ENCODE data around the gene FES. TPM values are rescaled to one million over a fixed set of nuclear protein-coding genes. Genes with fewer than 3 reads are reported as not detected.
"Not testable (repeated sequence)": the region's sequence is repeated elsewhere in the genome, so short reads cannot be mapped to it uniquely, and the experiment has no call there.

The FES gene
- total RNA-seq, 1 experiment from 2014 or later: 0.64 TPM

DNA sequence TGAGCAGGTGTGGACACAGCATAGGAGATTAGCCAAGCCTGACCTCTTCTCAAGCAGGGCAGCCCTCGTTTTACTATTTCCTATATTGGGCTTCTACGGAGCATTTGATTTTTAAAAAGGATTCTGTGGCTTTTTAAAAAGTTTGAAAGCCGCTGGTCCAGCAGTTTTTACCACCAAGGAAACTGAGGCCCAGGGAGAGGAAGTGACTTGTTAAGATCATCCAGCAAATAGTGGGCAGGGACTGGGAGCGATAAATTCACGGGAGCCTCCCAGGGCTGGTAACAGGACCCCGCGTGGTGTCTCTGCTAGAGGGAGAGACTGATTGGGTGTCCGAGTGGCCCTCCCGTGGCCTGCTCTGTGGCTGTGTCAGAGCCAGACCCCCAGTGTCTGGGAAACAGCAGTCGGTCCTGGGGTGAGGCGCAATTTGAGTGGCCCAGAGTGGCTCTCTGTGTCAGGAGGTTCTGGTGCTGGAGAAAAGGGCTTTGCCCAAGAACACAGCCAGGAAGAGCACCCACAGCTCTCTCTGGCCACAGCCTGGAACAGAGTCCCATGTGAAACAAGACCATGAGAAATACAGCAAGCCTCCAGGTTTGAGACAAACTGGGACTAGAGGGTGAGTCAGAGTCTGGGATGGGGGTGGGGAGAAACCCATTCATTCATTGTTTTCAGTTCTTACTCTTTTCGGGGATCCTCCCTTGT is 11.7 kb upstream of the FES start:
- in situ Hi-C loops (cut with HindIII; ENCODE audit: low sequenced_read_pairs): no loop called here
- DNase-seq (ENCODE audit: low spot score): no peak

DNA sequence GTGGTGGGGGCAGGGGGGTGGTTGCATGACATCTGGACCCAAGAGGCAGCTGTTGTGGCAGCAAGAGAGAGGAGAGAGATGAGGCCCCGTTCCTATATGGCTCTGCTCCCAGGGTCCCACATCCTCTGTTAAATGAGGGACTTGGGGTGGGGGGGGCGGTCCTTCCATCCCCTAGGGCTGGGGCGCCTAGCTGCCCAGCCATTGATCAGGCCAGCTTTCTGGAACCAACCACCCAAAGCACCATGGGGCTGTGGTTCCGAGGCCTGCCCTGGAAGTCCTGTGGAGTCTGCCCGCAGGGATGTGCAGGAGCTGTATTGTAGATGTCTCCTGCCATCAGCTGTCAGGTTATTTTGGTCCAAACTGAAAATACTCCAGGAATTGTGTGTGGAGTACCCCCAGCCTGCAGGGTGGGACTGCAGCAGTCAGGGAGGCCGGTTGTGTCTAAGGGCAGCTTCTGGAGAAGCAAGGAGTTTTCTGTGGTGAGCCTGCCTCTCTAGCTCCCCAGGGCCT is 10.8 kb upstream of the FES start:
- in situ Hi-C loops (cut with HindIII; ENCODE audit: low sequenced_read_pairs): no loop called here
- DNase-seq (ENCODE audit: low spot score): no peak

DNA sequence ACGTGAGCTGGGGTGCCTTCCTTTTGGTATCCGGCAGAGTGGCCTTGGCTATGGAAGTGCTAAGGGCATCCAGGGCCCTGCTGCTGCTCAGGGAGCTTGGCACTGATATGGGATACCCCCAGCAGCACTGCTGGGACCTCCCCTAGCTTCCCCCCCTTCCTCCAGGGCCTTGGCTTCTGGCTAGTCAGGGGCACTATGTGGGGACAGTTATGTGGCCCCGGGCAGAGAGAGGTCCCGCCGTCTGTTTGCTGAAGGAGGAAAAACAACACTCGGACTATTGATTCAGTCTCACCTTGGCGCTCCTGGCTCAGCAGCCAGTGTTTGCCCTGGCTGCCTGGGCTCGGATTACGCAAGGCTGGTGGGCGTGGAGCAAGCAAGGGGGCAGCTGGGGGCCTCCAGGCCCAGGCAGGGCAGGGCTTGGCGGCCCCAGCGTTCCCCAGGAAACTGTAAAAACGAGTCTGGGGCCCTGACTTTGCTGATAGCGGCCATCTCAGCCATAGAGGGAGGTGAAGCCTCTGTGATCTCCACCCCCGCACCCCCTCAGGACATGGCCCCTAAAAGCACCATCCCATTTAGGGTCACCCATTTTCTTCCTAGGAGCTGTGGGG is 10.2 kb upstream of the FES start:
- no peak for DNase-seq (ENCODE audit: low spot score)

DNA sequence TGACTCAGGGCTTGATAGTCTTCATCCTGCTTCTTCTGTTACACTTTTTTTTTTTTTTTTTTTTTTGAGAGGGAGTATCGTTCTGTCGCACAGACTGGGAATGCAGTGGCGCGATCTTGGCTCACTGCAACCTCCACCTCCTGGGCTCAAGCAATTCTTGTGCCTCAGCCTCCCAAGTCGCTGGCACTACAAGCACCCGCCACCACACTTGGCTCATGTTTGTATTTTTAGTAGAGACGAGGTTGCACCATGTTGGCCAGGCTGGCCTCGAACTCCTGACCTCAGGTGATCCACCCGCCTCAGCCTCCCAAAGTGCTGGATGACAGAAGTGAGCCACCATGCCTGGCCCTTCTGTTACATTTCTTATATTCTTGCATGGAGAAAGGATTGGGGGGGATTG is 9.3 kb upstream of the FES start:
- in situ Hi-C loops (cut with HindIII; ENCODE audit: low sequenced_read_pairs); DNase-seq (ENCODE audit: low spot score): not testable (repeated sequence)

More for the DNA sequence above, 10.2 kb upstream of the FES start:
- in situ Hi-C loops (cut with HindIII; ENCODE audit: low sequenced_read_pairs): no loop called here

DNA sequence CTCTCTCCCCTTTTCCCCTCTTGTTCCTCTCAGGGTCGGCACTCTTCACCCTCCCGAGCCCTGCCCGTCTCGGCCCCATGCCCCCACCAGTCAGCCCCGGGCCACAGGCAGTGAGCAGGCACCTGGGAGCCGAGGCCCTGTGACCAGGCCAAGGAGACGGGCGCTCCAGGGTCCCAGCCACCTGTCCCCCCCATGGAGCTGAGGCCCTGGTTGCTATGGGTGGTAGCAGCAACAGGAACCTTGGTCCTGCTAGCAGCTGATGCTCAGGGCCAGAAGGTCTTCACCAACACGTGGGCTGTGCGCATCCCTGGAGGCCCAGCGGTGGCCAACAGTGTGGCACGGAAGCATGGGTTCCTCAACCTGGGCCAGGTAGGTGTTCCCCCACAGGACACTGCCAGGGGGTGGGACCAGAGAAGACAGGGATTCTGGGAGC is 8.7 kb upstream of the FES start:
- in situ Hi-C loops (cut with HindIII; ENCODE audit: low sequenced_read_pairs): no loop called here
- no peak for DNase-seq (ENCODE audit: low spot score)

DNA sequence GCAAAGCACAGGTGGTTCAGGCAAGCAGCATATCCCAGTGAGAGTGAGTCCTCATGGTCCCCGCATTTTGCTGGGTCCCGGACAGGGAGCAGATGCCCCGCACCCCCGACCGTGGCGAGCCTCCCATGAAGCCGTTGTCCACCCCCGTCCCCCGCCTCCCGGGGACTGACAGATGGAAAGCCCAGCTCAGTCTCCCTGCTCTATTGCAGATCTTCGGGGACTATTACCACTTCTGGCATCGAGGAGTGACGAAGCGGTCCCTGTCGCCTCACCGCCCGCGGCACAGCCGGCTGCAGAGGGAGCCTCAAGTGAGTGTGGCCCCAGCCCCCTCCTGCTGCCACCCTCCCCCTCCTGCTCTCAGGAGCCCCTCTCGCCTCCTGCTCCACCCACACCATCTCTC is 8.3 kb upstream of the FES start:
- DNase-seq (ENCODE audit: low spot score): no peak
- in situ Hi-C loops (cut with HindIII; ENCODE audit: low sequenced_read_pairs): no loop called here

DNA sequence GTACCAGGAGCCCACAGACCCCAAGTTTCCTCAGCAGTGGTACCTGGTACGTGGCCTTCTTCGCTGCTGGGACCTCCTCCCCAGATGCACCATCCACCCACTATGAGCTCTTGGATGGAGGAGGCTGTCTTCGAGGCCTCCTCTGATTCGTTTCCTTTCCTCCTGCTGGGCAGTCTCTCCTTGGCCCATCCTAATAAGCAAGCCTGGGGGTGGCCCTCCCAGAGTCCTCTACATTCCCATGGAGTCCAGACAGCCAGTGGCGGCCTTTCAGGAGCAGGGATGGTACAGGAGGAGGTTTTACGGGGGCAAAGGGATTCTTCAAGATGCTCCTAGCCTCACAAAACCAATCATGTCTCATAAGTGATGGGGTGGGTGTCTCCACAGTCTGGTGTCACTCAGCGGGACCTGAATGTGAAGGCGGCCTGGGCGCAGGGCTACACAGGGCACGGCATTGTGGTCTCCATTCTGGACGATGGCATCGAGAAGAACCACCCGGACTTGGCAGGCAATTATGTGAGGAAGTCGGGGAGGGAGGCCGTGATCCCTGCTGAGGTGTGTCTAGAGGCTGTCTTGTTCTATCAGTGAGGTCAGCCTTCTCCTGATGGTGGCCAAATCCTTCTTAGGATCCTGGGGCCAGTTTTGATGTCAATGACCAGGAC is 7.7 kb upstream of the FES start:
- in situ Hi-C loops (cut with HindIII; ENCODE audit: low sequenced_read_pairs): no loop called here

DNA sequence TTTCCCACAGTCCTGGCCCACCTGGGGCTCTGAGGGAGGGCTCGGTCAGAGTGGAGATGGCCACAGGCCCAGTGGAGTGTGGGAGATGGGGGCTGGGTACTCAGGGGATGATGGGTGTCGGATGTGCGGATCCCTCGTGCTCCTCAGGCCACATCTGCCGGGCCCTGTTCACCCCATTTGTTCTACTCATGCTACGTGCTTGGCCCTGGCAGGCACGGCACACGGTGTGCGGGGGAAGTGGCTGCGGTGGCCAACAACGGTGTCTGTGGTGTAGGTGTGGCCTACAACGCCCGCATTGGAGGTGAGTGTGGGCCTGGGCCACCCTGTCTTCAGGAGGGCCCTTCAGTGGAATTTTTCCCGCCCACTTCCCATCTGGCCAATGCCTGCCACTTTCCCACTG is 7.0 kb upstream of the FES start:
- DNase-seq (ENCODE audit: low spot score): no peak
- in situ Hi-C loops (cut with HindIII; ENCODE audit: low sequenced_read_pairs): no loop called here

More for the DNA sequence above, 7.7 kb upstream of the FES start:
- no peak for DNase-seq (ENCODE audit: low spot score)

DNA sequence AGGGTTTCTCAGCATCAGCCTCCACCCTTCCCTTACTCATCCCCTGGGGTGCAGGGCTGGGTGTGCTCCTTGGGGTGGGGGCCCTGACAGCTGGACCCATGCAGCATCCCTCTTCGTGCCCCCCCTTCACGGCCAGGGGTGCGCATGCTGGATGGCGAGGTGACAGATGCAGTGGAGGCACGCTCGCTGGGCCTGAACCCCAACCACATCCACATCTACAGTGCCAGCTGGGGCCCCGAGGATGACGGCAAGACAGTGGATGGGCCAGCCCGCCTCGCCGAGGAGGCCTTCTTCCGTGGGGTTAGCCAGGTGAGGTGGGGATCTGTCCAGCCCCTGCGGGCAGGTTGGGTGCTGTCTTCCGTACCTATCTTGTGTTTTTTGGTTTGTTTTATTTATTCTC is 6.3 kb upstream of the FES start:
- in situ Hi-C loops (cut with HindIII; ENCODE audit: low sequenced_read_pairs): no loop called here

DNA sequence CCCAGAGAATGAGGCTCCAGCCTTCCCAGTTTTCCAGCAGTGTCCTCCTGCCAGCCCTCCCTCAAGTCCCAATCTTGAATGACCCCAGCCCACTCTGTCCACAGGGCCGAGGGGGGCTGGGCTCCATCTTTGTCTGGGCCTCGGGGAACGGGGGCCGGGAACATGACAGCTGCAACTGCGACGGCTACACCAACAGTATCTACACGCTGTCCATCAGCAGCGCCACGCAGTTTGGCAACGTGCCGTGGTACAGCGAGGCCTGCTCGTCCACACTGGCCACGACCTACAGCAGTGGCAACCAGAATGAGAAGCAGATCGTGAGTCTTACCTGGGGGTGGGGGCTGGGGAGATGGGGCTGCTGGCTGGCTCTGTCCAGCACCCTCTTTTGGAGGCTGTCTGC is 5.6 kb upstream of the FES start:
- in situ Hi-C loops (cut with HindIII; ENCODE audit: low sequenced_read_pairs): no loop called here
- no peak for DNase-seq (ENCODE audit: low spot score)

More for the DNA sequence above, 6.3 kb upstream of the FES start:
- no peak for DNase-seq (ENCODE audit: low spot score)

DNA sequence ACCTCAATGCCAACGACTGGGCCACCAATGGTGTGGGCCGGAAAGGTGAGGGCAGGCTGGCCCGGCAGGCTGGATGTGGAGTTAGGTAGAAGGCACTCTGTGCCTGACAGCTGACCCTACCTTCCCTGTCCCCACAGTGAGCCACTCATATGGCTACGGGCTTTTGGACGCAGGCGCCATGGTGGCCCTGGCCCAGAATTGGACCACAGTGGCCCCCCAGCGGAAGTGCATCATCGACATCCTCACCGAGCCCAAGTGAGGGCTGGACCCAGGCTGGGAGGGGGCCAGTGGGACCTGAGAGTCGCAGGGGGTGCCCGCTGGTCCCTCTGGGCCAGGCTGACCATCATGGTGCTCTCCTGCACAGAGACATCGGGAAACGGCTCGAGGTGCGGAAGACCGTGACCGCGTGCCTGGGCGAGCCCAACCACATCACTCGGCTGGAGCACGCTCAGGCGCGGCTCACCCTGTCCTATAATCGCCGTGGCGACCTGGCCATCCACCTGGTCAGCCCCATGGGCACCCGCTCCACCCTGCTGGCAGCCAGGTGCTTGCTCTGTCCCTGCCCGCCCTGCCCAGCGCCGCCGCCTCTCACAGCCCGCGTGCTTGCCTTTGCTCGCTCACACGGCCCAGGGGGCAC is 4.5 kb upstream of the FES start:
- DNase-seq (ENCODE audit: low spot score): no peak

DNA sequence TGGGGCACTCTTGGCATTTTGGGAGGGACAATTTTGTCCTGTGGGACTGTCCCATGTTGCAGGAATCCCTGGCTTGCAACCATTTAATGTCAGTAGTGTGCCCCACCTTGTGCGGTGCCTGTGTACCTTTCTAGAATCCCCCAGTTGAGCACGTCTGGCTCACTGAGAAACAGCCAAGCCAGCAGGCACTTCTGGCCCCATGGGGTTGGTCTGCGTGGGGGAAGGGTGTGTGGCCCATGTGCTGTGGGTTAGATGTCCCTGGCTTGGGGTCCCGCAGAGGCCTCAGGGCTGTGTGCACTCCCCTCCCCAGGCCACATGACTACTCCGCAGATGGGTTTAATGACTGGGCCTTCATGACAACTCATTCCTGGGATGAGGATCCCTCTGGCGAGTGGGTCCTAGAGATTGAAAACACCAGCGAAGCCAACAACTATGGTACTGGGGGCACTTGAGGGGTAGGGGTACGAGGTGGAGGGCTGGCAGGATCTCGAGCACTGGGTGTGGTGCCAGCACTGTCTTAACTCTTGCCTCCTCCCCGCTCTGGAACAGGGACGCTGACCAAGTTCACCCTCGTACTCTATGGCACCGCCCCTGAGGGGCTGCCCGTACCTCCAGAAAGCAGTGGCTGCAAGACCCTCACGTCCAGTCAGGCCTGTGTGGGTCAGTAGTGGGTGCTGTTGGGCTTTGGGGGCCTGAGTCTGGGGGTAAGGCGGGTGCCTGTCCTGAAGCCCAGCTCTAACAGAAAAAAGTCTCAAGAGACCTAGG is 3.7 kb upstream of the FES start:
- DNase-seq (ENCODE audit: low spot score): no peak
- in situ Hi-C loops (cut with HindIII; ENCODE audit: low sequenced_read_pairs): no loop called here

More for the DNA sequence above, 4.5 kb upstream of the FES start:
- in situ Hi-C loops (cut with HindIII; ENCODE audit: low sequenced_read_pairs): no loop called here

DNA sequence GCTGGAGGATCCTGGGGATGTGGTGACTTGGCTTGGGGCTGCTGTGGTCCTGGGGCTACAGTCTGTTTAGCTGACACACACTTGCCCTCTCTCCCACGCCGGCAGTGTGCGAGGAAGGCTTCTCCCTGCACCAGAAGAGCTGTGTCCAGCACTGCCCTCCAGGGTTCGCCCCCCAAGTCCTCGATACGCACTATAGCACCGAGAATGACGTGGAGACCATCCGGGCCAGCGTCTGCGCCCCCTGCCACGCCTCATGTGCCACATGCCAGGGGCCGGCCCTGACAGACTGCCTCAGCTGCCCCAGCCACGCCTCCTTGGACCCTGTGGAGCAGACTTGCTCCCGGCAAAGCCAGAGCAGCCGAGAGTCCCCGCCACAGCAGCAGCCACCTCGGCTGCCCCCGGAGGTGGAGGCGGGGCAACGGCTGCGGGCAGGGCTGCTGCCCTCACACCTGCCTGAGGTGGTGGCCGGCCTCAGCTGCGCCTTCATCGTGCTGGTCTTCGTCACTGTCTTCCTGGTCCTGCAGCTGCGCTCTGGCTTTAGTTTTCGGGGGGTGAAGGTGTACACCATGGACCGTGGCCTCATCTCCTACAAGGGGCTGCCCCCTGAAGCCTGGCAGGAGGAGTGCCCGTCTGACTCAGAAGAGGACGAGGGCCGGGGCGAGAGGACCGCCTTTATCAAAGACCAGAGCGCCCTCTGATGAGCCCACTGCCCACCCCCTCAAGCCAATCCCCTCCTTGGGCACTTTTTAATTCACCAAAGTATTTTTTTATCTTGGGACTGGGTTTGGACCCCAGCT is 2.9 kb upstream of the FES start:
- no peak for DNase-seq (ENCODE audit: low spot score)
- in situ Hi-C loops (cut with HindIII; ENCODE audit: low sequenced_read_pairs): no loop called here

DNA sequence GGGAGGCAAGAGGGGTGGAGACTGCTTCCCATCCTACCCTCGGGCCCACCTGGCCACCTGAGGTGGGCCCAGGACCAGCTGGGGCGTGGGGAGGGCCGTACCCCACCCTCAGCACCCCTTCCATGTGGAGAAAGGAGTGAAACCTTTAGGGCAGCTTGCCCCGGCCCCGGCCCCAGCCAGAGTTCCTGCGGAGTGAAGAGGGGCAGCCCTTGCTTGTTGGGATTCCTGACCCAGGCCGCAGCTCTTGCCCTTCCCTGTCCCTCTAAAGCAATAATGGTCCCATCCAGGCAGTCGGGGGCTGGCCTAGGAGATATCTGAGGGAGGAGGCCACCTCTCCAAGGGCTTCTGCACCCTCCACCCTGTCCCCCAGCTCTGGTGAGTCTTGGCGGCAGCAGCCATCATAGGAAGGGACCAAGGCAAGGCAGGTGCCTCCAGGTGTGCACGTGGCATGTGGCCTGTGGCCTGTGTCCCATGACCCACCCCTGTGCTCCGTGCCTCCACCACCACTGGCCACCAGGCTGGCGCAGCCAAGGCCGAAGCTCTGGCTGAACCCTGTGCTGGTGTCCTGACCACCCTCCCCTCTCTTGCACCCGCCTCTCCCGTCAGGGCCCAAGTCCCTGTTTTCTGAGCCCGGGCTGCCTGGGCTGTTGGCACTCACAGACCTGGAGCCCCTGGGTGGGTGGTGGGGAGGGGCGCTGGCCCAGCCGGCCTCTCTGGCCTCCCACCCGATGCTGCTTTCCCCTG is 2.2 kb upstream of the FES start:
- no peak for DNase-seq (ENCODE audit: low spot score)
- in situ Hi-C loops (cut with HindIII; ENCODE audit: low sequenced_read_pairs): no loop called here

DNA sequence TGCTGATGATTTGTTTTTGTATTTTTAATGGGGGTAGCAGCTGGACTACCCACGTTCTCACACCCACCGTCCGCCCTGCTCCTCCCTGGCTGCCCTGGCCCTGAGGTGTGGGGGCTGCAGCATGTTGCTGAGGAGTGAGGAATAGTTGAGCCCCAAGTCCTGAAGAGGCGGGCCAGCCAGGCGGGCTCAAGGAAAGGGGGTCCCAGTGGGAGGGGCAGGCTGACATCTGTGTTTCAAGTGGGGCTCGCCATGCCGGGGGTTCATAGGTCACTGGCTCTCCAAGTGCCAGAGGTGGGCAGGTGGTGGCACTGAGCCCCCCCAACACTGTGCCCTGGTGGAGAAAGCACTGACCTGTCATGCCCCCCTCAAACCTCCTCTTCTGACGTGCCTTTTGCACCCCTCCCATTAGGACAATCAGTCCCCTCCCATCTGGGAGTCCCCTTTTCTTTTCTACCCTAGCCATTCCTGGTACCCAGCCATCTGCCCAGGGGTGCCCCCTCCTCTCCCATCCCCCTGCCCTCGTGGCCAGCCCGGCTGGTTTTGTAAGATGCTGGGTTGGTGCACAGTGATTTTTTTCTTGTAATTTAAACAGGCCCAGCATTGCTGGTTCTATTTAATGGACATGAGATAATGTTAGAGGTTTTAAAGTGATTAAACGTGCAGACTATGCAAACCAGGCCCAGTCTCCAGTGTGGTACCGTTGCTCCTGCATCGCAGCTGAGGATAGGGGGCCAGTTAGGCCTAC is 1.4 kb upstream of the FES start:
- DNase-seq (ENCODE audit: low spot score): no peak
- in situ Hi-C loops (cut with HindIII; ENCODE audit: low sequenced_read_pairs): no loop called here

DNA sequence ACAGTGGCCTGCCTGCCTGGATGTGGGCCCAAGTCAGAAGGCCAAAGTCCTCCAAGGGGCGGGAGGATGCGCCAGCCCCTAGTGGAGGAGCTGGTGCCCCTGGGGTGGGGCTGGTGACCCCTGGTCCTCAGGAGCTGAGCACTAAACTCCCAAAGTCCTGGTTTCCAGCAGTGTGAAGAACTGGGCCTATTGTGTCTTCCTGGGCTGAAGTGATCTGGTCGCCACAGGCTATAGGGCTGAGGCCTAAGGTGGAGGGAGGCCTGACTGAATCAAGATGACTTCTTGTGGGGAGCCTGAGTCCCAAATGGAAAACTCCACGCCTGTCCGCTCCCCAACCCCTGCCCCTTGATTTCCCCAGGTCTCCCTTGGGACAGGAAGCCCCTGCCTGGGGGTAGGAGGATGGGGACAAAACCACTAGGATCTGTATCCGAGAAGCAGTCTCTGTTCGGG is 753 bp upstream of the FES start:
- DNase-seq (ENCODE audit: low spot score): no peak
- in situ Hi-C loops (cut with HindIII; ENCODE audit: low sequenced_read_pairs): no loop called here
